GM04503 (cell line): Measurements from ENCODE around the gene ATP5F1D.
A peak's percentile ranks its signal among the peaks of the same experiment; 100 is the strongest.

Experiments used
- DNase-seq: peaks from one replicate; pipeline ENCODE4 v3.0.0-alpha.2; 2012; ENCODE audit warnings: low read depth

ATP5F1D gene

DNA sequence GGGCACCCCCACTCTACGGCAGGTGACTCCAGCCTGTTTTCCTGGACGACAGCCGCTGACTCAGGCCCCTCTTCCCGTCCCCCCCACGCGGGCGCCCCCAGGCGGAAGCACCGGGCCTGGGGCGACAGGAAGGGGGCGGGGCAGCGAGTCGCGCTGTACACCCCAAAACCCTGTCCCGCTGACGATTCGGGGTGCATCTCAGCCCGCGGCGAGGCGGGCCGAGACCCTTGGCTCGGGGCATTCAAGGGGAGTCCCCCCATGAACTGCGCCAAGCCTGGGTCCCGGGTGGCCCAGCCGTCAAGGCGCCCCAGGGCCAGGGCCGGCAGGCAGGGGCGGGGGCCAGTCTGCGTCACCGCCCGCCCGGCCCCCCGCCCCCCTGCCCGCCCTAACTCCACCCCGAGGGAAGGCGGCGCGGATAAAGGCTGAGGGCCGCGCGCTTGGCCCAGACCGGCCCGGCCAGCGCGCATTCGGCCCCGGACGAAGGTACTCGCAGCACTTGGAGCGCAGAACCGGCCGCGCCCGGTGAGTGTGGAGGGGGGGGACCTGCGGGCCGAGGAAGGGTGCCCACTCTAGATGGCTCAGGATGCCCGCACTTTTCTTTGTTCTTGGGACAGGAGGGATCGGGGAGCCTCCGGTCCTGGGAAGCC is 6.7 kb downstream of the ATP5F1D start, which contains the start of gene MIDN:
Gene MIDN (plus strand): TSS at position 445 of the 647 bp plus-strand sequence. CDS start 1,714 bp downstream, outside the sequence.
- no peak for DNase-seq

- no peak for DNase-seq
Measured at GRCh38 chr19:1248786-1249297, 7.3 kb downstream of the ATP5F1D start.

DNA sequence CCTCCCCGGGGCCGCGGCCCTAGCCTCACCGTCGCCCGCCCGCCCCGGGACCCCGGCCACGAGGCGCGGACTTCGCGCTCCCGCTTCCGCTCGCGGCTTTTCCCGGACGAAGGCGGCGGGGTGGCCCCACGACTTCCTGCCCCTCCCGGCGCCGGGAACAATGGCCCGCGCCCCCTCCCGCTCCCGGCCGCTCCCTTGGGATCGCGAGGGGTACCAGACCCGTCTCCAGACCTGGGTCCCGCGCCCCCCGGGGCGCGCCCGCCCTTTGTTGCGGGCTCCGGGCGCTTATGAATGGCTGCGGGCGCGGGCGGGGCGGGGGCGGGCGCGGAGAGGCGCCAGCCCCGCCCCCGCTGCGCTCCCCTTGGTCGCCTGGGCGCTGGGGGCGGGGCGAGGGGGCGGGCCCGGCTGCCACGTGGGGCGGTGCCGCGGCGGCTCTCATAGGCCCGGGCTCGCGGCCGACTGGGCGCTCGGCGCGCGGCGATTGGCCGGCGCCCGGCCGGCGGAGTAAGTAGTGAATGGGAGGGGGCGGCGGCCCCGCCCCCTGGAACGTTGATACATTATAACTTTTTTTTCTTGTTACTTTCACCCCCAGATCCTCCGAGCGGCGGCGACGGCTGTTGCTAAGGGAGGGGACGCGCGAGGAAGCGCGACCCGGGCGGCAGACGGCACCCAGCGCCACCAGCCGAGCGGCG is 7.9 kb downstream of the ATP5F1D start:
- no peak for DNase-seq

GRCh38 chr19:1249990-1250436 is 8.5 kb downstream of the ATP5F1D start:
- DNase-seq: no peak

- no peak for DNase-seq
Measured at GRCh38 chr19:1250437-1251260, 9.1 kb downstream of the ATP5F1D start.

GRCh38 chr19:1251330-1252220 is 10.0 kb downstream of the ATP5F1D start:
- no peak for DNase-seq

DNA sequence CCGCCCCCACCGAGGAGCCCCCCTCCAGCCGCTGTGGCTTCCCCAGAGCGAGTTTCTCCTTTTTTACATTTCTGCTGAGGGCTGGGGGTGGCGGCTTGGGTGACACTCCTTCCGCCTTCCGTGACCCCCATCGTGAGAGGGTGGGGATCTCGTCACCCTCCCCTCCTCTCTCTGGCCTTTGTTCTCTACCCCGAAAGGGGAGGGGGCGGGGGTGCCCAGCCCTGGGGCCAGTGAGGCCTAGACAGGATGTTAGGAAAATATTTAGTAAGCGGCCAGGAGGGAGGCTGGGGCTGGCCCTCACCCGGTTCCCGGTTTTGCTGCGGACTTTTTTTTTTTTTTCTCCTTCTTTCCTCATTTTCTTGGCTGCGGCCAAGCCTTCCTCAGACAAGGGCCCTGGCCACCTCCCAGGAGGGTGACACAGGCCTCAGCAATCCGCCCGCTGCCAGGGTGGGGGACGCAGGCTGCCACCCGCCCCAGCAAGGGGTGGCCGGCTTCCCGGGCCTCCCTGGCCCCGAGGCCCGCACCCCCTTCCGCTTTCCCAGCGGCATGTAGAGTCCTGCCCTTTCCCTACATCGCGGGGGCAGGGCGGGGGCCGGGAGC is 10.8 kb downstream of the ATP5F1D start:
- DNase-seq: peak; percentile 83

DNA sequence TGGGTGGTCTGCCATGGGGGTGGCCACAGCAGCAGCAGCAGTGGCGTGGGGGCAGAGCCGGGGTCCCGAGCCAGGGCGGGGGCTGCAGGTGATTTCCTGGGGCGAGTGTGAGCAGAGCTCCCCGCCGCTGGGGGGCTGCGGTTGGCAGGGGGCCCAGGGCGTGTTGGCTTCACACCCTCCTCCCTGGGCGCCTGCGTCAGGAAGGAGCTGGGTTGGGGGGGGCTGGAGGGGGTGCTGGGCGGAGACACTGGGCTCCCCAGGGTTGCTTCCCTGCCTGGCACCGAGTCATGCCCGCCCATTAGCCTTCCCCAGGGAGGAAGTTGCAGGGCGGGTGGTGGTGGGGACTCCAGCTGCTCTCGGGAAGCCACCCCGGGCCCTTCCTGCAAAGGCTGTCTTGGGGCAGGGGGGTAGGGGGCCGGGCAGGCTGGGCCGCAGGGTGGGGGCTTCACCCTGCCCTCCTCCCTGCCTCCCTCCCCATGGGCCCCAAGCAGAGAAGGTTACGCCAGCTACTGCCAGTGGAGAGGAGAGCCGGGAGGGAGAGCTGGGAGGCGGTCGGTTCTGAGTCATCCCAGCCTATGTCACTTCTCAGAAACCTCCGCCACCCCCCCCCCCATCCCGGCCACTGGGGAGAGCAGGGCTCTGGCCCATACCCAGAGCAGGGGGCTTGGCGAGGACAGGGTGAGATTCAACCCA is 11.4 kb downstream of the ATP5F1D start:
- peak; percentile 81 for DNase-seq

- no peak for DNase-seq
Measured at GRCh38 chr19:1253514-1254080, 12.0 kb downstream of the ATP5F1D start.

GRCh38 chr19:1254081-1254527 is 12.6 kb downstream of the ATP5F1D start:
- no peak for DNase-seq

- no peak for DNase-seq
Measured at GRCh38 chr19:1254530-1255185, 13.1 kb downstream of the ATP5F1D start.

DNA sequence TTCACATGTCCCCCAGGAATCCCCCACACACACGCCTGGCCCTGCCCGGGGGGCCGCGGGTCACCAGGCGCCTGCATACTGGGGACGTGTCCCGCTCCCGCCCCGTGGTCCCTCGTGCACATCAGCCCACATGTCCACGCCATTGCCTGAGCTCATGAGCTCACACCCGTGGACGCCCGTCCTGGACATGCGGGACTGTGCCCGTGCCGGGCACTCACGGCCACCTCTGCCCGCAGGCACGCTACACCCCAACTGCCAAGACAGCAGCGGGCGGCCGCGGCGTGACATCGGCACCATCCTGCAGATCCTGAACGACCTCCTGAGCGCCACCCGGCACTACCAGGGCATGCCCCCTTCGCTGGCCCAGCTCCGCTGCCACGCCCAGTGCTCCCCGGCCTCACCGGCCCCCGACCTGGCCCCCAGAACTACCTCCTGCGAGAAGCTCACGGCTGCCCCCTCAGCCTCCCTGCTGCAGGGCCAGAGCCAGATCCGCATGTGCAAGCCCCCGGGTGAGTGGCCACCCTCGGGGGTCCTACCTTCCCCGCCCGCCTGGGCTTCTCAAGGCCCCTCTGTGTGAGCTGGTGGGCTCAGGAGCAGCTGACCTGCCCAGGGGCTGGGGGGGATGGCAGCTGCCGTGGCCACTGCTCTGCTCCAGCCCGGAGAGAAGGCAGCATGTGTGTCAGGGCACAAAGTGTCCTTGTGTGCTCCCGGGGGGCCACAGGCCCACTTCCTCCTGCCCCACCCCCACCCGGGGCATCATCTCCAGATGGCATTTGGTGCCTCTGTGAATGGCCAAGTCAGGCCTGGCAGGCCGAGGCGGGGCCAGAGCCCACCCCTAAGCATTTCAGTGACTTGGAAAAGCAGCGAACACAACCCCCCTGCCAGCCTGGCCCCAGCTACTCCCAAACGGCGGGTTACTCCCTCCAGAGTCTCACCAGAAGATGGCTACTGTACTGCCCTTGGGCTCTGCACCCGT is 13.9 kb downstream of the ATP5F1D start:
- no peak for DNase-seq

GRCh38 chr19:1256646-1257474 is 15.3 kb downstream of the ATP5F1D start:
- DNase-seq: no peak

- DNase-seq: no peak
Measured at GRCh38 chr19:1257475-1258162, 16.1 kb downstream of the ATP5F1D start.

GRCh38 chr19:1258163-1258492 is 16.6 kb downstream of the ATP5F1D start:
- no peak for DNase-seq

DNA sequence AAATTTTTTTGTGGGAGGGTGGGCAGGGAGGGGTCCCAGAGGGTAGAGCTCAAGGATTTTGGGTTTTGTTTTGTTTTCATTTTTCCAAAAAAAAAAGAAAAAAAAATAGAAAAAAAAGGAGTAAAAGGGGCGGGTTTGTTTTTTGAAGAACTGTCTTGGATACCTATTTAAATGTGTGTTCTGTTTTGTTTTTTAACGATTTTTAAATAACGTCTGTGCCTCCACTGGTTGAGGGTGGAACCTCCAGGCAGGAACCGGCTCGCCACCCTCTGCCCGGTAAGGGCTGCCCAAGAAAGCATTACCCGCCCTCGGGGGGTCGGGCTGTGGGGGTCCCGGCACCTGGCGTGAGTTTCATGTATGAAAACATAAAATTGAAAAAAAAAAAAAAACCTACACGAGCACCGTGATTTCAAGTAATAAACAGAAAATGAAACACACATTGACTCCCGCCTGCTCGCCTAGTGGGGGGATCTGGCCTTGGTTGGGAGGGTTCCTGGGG is 17.2 kb downstream of the ATP5F1D start:
- no peak for DNase-seq
